ENCODE data around the gene LRMDA. TPM values are rescaled to one million over a fixed set of nuclear protein-coding genes. Genes with fewer than 3 reads are reported as not detected.

Gene LRMDA
- total RNA-seq, 4 donors from 2014 or later, result 0.88 to 14.1 (median 5.1) TPM; not detected in 1

DNA sequence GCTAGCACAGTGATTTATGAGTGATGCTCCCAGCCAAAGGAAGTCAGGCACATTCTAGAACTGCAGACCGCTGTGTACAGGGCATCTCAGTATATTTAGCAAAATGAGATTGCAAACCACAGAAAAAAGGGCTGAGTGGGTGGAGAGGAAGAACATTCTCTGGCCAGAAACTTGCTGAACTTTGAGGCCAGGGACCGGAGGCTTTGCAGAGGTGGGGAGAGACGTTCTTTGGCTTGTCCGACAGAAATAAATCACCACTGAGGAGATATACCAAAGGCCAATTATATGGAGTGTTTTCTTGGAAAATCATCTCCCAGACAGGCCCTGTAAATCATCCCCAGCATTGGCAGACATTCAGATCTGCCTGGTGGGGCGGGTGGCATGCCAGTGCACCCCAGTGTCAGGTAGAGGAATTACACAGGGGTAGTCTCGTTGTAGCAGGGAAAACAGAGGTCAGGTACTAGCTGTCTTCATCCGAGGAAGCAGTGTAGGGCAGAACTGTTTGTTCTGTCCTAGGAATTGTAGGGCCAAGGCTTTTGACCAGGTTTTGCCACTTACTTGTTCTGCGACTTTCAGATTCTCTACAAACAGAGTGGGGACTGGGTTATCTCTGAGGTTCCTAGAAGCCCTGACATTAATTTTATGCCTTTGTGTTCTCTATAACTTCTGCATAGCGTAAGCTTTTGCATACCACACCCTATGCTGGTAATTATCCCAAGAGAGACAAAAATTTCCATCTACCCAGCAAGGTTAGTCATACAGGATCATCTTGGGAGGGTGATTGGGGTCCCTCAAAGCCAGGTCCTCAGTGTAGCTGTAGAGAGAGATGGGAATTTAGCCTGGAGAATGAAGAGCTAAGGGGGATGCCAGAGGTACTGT, 655.6 kb downstream of the LRMDA start:
- Histone ChIP-seq H3K27me3 (no peaks in the 10 kb centered on the region), H3K27ac (peak overlapping the region in 3 of 4 donors; percentile 26 to 69 (median 65)), H3K9me3 (no peaks in the 10 kb centered on the region), H3K4me3 (peak overlapping the region in 1 of 4 donors; percentile 15), H3K4me1 (peaks cover 0 to 14% (median 0%) of the 10 kb centered on the region in 3 donors), H3K36me3 (no peaks in the 10 kb centered on the region)
- intact Hi-C loops (cut with DNase I), result no loop called here
- 26 to 31% methylated on average over 6 to 8 of the region's 9 CpGs for WGBS, 2 donors
- no peak for TF ChIP-seq POLR2A (IDR thresholded peaks at IDR 0.05)
- TF ChIP-seq, protein P1, sequence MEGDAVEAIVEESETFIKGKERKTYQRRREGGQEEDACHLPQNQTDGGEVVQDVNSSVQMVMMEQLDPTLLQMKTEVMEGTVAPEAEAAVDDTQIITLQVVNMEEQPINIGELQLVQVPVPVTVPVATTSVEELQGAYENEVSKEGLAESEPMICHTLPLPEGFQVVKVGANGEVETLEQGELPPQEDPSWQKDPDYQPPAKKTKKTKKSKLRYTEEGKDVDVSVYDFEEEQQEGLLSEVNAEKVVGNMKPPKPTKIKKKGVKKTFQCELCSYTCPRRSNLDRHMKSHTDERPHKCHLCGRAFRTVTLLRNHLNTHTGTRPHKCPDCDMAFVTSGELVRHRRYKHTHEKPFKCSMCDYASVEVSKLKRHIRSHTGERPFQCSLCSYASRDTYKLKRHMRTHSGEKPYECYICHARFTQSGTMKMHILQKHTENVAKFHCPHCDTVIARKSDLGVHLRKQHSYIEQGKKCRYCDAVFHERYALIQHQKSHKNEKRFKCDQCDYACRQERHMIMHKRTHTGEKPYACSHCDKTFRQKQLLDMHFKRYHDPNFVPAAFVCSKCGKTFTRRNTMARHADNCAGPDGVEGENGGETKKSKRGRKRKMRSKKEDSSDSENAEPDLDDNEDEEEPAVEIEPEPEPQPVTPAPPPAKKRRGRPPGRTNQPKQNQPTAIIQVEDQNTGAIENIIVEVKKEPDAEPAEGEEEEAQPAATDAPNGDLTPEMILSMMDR (IDR thresholded peaks at IDR 0.05), result peak in 5 of 6 experiments; percentile 26 to 77 (median 60)
- DNase-seq, result no peak

DNA sequence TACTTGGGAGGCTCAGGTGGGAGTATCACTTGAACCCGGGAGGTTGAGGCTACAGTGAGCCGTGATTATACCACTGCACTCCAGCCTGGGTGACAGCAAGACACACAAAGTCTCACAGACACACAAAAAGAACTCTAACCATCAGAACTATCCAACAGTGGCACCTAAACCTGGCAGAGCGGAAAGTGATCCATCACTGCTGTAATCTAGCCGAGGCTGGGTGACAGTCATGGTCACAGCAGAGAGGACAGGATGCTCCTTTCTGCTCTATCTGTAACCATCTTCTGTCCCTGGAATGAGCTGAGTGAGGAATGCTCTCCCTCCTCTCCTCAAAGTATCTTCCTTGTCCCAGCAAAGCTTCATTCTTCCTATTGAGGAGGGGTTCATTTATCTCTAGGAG, 656.6 kb downstream of the LRMDA start:
- DNase-seq, result no peak
- Histone ChIP-seq H3K27me3 (no peaks in the 10 kb centered on the region), H3K9me3 (no peaks in the 10 kb centered on the region), H3K36me3 (no peaks in the 10 kb centered on the region), H3K4me3 (no peak overlapping the region), H3K27ac (peak overlapping the region in 1 of 4 donors; percentile 65), H3K4me1 (peaks cover 0 to 14% (median 0%) of the 10 kb centered on the region in 3 donors)
- intact Hi-C loops (cut with DNase I), result no loop called here
- TF ChIP-seq, protein P1 (IDR thresholded peaks at IDR 0.05), result no peak
- no peak for TF ChIP-seq POLR2A (IDR thresholded peaks at IDR 0.05)
- WGBS, 2 donors, result 82 to 87% methylated on average over 4 of the region's 4 CpGs

DNA sequence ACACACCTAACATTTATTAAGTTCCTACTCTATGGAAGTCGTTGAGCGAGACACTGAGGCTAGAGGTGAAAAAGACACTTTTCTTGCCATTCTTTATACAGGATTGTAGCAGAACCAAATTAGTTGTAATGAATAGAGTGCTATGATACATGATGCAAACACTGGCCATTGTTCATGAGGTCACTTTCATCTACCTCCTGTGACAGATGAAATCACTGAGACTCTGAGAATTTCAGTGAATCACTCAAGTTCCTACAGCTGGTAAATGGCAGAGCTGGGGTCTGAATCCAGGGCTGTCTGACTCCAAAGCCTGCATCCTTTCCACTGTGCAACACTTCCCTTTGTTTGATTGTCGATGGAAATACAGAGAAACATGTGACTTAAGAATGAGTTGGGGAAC, 657.6 kb downstream of the LRMDA start:
- Histone ChIP-seq H3K27ac (no peak overlapping the region), H3K36me3 (no peaks in the 10 kb centered on the region), H3K4me3 (no peak overlapping the region), H3K9me3 (no peaks in the 10 kb centered on the region), H3K27me3 (no peaks in the 10 kb centered on the region), H3K4me1 (peaks cover 0 to 14% (median 0%) of the 10 kb centered on the region in 3 donors)
- DNase-seq, result no peak
- 69 to 74% methylated on average over 3 of the region's 3 CpGs for WGBS, 2 donors
- TF ChIP-seq POLR2A (IDR thresholded peaks at IDR 0.05), result no peak
- TF ChIP-seq, protein P1 (IDR thresholded peaks at IDR 0.05), result no peak
- intact Hi-C loops (cut with DNase I), result no loop called here

DNA sequence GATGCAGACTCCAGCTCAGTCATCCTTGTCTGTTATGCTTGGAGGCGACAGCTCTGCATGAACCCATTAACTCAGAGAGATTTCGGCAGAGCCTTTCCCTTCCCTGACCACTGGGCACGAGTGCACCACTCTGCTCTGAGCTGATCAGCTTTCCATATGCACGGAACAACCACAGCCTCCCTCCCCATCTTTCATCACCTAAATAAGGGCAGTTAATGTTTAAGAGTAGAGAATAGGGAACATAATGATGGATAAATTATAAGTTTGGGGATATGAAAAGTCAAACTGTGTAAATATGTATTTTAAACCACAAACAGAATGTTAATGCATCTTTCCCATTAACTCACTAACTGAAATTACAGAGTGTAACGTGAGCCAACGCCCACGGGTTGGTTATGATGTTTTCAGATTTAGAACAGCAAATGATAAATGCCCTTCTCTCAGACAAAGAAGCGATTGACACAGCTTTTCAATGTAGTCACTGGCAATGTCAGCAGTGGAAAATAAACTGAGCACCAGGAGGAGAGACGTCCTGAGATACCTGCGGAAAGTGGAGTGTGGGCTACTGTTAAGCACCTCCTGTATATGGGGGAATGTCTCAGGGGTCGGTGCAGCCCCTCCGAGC, 658.2 kb downstream of the LRMDA start:
- no peak overlapping the region for H3K27ac ChIP-seq
- no peak for DNase-seq
- no peaks in the 10 kb centered on the region for H3K27me3 ChIP-seq
- WGBS, 2 donors, result 67 to 78% methylated on average over 11 to 12 of the region's 12 CpGs
- H3K4me3 ChIP-seq, result no peak overlapping the region
- no peaks in the 10 kb centered on the region for H3K9me3 ChIP-seq
- H3K4me1 ChIP-seq, result peaks cover 0 to 14% (median 0%) of the 10 kb centered on the region in 3 donors
- TF ChIP-seq POLR2A (IDR thresholded peaks at IDR 0.05), result no peak
- TF ChIP-seq, protein P1 (IDR thresholded peaks at IDR 0.05), result no peak
- no peaks in the 10 kb centered on the region for H3K36me3 ChIP-seq
- intact Hi-C loops (cut with DNase I), result no loop called here

DNA sequence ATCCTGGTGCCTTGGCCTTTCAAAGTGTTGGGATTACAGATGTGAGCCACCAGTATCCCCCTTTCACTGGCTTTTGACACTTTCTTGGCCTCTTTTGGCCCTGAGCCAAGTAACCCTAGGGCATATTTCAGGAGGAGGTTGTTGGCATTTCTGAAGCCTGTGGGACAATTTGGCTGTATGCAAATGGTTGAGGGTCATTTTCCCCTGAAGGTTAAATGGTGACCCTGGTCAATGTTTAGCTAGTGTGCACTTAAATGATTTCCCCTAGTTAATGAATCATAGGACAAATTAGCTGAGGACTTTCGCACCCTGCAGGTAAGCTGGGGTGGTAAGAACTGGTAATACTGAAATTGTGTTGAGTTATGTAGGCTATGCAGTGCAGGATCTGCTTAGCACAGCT, 660.5 kb downstream of the LRMDA start:
- intact Hi-C loops (cut with DNase I), result no loop called here
- WGBS, 2 donors, result 71 to 83% methylated on average over 1 of the region's 1 CpG
- peaks cover 0 to 4% (median 0%) of the 10 kb centered on the region in 3 donors for H3K4me1 ChIP-seq
- no peak for DNase-seq
- H3K27ac ChIP-seq, result no peak overlapping the region
- no peak for TF ChIP-seq POLR2A (IDR thresholded peaks at IDR 0.05)
- H3K9me3 ChIP-seq, result no peaks in the 10 kb centered on the region
- no peaks in the 10 kb centered on the region for H3K36me3 ChIP-seq
- no peaks in the 10 kb centered on the region for H3K27me3 ChIP-seq
- no peak overlapping the region for H3K4me3 ChIP-seq
